ENCODE data around the gene MYO16.

Gene MYO16

DNA sequence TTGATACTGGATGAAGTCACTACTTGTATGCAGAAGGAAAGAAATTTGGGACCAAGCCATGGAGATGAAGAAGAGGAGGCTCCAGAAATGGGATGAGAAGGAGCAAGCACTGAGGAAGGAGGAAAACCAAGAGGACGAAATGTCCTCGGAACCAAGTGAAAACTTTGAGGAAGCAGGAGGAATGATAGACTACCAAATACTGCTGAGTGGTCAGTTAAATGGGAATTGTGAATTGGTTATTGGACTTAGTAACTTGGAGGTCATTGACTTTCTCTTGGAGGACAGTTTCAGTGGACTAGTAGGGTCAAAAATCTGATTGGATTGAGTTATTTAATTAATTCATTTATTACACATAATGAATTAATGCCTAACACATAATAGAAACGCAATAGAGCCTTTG lies 167.9 kb downstream of the MYO16 start:
- no peak for DNase-seq (ENCODE audit: low read depth)

DNA sequence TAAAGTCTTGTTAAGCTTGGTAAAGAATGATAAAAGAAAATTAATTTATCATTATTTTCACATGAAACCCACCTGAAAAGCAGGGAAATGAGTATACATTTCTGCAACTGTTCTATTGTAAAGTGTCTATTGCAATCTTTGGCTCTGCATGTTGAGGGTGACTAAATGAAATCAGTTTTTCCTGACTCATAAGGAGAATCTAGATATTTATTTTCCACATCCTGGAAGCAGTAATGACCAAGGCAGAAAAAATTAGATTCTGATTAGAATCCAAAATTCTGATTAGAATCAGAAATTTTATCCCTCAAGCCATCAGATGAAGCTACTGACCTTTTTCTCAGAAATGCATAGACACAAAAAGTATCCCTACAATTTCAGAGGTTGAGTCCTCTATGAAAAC lies 178.4 kb downstream of the MYO16 start:
- no peak for DNase-seq (ENCODE audit: low read depth)

DNA sequence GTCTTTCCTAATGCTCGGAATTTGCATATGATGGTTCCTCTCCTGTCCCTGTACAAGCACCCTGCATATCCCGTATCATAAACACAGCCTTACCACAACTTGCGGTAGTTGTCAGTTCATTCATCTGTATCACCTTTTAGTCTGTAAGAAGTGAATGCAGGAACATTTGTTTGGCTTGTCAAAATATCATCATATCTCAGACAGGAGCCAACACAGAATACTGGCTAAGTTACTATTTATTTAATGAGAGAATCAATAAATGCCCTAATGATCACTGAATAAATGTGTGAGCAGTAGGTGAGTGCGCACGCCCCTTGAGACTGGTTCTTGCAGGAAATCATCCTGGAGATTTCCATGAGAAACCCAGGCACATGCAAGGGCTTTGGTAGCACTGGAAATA lies 182.8 kb downstream of the MYO16 start:
- DNase-seq (ENCODE audit: low read depth): no peak

DNA sequence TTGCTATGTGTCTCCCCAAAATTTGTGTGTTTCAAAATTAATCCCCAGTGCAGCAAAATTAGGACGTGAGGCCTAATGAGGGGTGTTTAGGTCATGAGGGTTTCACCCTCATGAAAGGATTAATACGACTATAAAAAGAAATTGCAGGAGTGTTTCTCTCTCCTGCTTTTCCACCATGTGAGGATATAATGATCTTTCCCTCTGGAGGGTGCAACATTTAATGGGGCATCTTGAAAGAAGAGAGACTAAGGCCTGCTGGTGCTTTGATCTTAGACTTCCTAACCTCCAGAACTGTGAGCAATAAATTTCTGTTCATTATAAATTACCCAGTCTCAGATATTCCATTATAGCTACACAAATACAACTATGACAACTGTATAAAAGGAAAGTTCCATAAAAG lies 183.2 kb downstream of the MYO16 start:
- no peak for DNase-seq (ENCODE audit: low read depth)

DNA sequence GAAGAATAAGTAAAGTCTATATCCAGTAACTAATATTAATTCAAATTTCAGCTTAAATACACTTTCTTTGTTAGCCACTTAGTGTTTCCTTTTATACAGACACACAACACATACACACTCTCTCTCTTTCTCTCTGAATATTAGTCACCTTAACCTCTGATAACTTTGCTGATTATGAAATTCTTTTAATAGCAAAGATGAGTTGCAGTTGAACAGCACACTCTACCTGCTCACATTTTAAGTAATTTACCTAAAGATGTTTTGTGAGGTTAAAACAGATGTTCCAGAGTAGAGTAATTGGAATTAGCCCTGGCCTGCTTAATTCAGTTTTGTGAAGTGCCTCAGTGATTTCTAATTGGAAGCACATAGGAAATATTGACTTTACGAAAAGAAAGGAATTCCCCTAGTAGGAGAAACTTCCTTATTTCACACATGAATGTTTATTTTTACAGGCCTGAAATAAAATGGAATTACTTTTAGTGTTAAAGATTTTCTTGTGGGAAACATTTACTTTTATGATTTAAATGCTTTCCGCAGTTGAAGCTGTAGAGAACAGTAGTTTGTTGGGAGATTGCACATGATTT lies 184.3 kb downstream of the MYO16 start:
- no peak for DNase-seq (ENCODE audit: low read depth)

DNA sequence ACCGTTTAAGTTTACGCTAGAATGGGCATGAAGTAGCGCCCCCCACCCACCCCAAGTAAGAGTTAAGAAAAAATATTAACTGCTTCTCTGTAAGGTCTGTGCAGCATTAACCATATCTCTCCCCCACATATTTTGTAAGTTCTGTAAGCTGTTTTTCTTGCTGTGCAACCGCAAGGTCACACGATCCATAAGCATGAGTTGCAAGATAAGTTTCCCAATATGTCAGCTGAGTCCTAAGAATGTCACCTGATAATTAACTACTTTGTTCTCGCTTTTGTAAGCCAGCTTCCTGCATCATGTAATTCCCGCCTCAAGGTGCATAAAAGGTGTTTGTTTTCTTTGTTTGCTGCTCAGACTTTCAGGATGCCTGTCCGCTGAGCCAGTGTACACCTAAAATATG lies 187.0 kb downstream of the MYO16 start:
- no peak for DNase-seq (ENCODE audit: low read depth)

DNA sequence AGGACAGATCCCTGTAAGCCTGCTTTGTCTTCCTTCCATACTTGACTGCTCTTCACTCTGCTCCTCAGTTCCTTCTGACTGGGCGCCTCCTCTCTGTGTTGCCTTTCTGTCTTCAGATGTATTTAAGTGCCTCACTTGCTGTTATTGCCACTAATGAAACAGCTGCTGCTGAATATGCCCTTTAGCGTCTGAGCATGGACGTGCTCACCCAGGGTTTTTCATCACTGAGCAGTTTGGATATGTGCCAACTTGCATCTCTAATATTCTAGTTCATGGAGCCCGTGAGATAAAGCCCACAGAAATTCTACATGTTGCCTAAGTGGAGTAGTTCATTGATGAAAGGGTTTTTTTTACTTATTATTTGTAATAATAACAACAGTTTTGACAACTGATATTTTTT lies 198.2 kb downstream of the MYO16 start:
- DNase-seq (ENCODE audit: low read depth): no peak

DNA sequence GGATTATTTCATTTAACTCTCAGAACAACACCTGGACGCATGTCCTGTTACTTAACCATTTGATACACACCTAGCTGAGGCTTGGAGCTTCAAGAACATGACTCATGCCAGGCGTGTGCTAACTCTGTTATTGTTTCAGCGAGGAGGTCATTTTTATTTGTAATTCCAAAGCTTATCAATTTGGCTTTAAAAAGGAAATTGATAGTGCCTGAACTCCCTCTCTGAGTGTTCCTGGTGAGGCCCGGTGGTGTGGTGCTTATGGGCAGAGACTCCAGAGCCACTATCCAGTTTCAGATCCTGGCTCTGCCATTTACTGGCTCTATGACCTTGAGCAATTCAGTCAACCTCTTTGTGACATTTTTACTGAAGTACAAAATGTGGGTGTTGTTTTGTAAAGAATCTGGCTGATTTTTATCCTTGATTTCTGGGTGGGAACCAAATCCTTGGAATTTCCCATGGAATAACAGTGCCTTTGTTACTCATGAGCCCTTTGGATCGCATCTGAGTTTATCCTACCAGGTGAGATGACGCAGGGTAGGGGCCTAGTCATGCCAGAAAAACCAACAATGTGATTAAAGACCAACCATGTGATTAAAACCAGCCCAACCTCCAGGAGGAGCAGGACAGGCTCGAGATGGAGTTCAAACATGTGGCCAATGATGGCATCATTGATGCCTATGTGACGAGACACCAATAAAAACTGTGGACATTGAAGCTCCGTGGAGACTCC lies 198.8 kb downstream of the MYO16 start:
- no peak for DNase-seq (ENCODE audit: low read depth)

DNA sequence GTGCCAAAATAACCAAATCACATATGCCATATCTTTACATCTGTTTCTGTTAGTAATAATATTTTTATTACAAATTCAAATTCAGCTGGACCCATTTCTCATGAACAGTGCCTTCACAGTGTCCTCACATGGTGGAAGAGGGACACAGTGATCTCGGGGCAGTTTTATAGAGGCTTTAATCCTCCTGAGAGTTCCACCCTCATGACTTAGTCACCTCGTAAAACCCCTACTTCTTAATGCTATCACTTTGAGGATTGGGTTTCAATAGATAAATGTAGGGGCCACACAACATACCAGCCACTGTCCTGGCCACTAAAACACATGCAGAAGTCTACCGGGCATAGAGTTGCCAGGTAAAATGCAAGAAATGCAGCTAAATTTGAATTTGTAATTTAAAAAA lies 201.5 kb downstream of the MYO16 start:
- no peak for DNase-seq (ENCODE audit: low read depth)

DNA sequence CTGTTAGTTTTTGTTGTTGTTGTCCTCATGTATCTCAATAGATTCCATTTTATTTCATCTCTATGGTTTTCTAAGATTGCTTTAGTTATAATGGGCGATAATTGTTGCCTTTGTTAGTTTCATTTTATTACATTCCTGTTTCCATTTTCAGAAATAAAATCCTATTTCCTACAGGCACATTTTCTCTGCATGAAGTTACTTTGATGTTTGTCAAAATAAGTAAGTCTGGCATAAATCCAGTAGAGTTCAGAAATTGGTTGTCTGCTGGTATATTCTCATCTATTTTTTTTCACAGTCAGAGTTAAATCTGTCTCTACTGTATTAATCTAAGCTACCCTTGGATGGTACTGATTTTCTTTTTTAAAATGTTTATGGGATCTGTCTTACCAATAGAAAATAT lies 204.1 kb downstream of the MYO16 start:
- no peak for DNase-seq (ENCODE audit: low read depth)

DNA sequence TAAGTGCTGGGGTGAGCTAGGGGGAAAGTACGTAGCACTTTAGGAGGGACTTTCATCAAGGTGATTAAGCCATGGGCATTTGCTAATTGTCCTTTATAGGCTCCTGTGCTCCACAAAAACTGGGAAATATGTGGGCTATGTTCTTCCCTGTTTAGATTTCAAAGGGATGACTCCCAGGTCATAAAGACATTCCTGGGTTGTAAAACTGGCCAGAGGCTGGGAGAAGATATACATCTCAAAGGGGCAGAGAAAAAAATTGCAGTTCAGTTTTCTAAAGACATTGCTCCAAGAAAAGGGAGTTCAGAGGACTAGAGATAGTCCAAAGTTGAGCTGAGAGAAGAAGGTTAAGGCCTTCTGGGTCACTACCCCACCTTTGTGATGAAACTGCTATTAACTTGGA lies 204.8 kb downstream of the MYO16 start:
- DNase-seq (ENCODE audit: low read depth): no peak

DNA sequence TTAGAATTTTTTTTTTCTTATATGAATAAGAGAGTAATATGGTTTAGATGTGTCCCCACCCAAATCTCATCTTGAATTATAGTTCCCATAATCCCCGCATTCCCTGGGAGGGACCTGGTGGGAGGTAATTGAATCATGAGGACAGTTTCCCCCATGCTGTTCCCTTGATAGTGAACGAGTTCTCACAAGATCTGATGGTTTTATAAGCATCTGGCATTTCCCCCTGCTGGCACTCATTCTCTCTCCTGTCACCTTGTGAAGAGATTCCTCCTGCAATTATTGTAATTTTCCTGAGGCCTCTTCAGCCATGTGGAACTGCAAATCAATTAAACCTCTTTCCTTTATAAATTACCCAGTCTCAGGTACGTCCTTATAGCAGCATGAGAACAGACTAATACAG lies 205.7 kb downstream of the MYO16 start:
- DNase-seq (ENCODE audit: low read depth): no peak

DNA sequence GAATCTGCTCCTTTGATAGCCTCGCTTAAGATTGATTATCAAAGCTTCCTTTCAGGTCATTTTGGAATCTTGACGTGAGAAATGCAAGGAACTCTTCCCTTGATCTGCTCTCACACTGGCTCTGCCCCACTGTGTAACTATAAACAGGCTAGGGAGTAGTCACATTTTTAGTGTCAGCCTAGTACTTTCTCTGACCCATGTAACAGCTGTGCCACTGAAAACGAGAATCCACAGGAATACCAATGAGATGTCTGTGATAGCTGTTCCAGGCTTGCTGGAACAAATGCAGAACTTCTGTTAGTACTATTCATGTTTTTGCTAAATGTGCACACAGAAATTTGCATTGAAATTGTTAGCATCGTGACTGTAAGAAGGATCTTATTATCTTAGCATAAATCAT lies 221.3 kb downstream of the MYO16 start:
- DNase-seq (ENCODE audit: low read depth): no peak

DNA sequence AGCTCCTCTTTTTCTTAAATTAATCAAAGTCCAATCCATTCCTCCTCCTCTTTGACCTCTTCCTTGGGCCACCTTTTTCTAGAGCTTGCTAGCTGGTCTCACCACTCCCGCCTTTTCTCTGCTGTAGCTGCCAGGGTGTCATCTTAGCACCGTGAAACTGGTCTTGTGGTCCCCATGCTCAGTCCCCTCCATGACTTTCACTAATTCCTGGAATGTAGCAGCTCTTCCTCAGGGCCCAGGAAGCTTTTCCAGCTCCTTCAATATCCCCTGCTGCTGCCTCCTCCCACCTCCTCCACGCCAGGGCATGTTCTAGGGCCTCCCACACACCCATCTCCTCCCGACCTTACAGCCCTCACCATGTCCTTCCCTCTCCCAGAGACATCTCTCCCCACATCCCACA lies 222.2 kb downstream of the MYO16 start:
- no peak for DNase-seq (ENCODE audit: low read depth)

DNA sequence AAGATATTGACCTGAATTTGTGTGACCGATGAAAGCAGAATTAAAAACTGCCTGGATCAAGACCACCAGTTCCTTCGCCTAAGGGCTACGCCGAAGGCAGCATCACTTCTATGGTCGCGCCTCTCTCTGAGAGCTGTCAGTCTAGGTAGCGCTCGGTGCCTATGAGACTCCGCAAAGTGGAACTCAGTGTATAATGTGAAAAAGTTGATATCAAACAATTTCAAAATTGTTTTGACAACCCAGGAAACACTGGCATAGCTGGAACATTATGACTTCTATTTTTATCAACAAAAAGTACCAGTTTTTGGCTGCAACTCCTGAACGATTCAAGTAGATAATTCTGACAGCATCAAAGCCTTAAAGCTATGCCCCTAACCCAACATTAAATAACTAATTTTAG lies 223.6 kb downstream of the MYO16 start:
- no peak for DNase-seq (ENCODE audit: low read depth)

DNA sequence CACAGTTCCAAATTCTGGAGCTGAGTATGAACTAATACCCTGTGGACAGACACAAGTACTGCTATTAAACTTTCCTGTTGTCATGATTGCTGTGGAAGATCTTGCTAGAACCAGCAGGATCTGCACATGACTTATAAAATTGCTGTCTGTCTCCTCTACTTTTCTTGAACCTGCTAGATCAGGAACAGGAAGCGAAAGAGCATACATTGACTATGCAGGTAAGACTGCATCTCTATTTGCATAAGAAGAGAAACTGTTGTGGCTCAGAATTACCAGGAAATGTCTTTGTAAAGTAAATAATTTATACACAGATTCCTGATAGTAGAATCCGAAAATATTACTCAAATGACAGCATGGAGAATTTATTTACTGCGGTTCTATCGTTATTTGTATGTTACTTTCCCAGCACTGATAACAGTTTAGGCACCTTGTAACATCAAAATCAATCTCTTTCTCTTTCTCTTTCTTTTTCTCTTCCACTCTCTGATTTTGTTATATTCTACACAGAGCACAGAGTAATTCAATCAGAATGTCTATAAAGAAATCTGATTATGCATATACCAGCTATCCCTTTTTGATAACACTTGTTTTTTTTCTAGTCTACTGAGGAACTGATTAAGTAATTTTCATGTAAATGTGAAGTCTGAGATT lies 226.5 kb downstream of the MYO16 start:
- DNase-seq (ENCODE audit: low read depth): no peak

DNA sequence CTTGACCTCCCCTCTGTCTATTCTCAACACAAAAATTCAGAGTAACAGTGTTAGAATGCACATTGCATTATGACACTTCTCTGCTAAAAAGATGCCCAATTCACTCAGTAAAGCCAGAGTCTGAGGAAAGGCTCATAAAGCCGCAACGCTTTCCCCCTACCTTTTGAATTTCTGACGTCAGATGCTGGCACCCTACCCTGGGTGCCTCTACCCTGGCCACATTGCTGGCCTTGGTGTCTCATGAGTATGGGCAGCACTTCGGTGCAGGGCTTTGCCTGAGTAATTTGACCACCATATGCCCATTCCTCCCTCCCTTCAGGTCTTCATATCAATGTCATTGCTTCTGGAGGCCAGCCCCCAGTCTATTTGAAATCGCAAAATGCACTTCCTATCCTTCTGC lies 229.3 kb downstream of the MYO16 start:
- DNase-seq (ENCODE audit: low read depth): no peak

DNA sequence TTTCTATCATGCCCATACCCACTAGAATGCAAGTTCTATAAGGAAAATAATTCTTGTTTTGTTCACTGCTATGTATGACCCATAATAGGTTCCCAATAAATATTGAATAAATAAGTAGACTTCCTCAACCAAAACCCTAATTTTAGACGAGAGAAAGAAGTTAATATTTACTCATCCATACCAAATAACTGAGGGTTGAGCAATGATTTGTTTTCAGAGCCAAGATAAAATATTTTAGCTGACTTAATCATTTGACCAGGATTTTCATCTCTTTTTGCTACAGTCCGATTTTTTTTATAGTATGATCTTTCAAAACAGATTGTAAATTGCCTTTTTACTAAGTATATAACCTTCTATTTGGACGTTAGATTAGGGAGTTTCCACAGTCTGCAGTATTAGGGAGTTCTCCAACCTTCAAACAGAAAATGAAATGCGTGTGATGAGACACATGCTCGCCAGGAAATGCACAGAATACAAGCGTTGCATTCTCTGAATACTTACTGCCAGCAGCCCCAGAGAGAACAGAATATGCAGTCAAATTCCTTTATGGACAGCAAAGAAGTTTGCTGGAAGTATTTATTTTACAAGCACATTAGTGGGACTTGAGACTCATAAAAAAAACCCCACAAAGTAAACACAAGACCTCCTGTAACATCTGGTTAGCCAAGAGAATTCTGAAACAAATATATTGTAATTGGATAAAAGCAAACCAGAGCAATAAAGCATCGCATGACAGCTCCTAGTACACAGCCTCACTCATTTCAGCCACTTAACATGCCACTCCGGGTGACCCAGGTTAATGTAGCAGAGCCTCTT lies 230.0 kb downstream of the MYO16 start:
- DNase-seq (ENCODE audit: low read depth): no peak

DNA sequence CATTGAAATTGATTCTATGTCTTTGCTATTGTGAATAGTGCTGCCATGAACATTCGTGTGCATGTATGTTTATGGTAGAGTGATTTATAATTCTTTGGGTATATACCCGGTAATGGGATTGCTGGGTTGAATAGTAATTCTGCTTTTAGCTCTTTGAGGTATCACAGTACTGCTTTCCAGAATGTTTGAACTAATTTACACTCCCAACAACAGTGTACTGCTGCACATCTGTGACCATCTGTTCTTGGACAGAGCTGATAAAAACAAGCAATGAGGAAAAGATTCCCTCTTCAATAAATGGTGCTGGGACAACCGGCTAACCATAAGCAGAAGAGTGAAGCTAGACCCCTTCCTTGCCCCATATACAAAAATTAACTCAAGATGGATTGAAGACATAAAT lies 231.0 kb downstream of the MYO16 start:
- DNase-seq (ENCODE audit: low read depth): no peak

DNA sequence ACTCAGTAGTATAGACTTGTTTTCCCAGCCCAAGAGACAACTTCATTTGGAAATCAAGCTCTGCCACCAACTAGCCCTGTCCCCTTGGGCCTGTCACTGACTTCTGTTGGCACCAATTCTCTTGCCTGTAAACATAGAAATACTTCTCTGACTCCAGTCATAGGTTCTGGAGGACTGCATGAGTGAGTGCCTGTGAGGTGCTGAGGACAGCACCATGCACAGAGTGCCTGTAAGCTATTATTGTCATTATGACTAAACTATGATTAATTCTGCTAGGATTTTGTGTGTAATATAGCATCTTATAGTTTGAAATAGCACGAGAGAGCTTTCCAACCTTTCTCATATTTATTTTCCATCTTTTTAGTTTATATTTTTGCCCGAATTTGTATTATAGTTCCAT lies 247.9 kb downstream of the MYO16 start:
- no peak for DNase-seq (ENCODE audit: low read depth)

DNA sequence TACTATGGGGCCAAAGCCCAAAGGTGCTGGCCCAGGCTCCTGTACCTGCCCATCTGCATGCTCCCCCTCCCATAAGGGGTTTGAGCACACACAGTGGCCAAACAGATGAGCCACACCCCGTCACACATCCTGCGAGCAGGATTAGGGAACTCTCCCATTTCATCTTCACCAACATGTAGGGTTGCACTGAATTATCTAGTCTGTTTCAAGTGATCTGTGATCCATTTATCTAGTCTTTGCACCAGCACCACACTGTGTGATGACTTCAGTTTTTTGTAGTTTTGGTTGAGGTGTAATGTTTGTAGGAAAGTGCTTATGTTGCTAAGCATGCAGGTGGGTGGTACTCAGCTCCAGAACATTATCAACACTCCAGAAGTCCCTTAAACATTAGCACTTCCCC lies 249.3 kb downstream of the MYO16 start:
- DNase-seq (ENCODE audit: low read depth): no peak

DNA sequence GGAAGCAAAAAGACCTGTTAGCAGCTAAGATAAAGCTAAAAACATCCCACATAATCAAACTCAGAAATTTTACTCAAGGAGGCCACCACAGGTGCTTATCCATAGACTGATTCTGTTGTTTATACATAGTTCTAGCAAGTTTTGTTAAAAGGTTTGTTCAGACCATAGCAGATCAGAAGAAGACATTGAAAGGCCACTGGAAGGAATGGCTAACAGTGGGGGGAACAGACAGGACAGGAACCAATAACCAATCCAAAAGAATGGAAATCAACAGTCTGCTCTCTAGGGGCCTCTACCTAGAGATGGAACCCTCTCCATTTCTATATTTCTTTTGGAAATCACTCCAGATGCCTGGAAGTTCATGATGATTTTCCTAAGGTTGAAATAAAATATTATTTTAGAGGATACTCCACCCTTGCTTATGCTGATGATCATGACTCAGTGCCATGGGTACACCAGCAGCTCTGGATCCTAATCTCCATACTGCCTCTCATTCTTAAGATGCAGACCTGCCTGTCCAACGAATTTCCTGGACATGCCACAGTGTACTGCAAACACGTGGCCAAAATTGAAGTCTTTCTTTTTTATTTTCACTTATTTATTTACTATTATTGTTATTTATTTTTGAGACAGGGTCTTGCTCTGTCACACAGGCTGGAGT lies 260.0 kb downstream of the MYO16 start:
- no peak for DNase-seq (ENCODE audit: low read depth)
